Hepatocyte (in vitro differentiated cells): ENCODE measurements around the gene POU2F1. TPM values are rescaled to one million over a fixed set of nuclear protein-coding genes. Genes with fewer than 3 reads are reported as not detected.

Source experiments
- DNase-seq: peaks from one replicate; pipeline ENCODE4 v3.0.0-alpha.2; 2016; ENCODE audit warnings: low spot score
- H2AFZ ChIP-seq: fragments of 200-600 bp; sonication (generic); 2 replicates; pipeline ENCODE4 v1.6.0; 2016; ENCODE audit warnings: antibody characterized with exemption, mild to moderate bottlenecking
- H3K27ac ChIP-seq: fragments of 200-600 bp; sonication (generic); 2 replicates; pipeline ENCODE4 v1.5.1; 2016; ENCODE audit warnings: mild to moderate bottlenecking
- H3K27me3 ChIP-seq: fragments of 200-600 bp; sonication (generic); 2 replicates; pipeline ENCODE4 v1.6.1; 2016
- H3K36me3 ChIP-seq: fragments of 200-600 bp; sonication (generic); replicated peaks from 2 replicates; pipeline ENCODE4 v1.5.1; 2016; ENCODE audit warnings: low read depth; ENCODE audit not compliant: insufficient read depth
- H3K4me1 ChIP-seq: fragments of 200-600 bp; sonication (generic); 2 replicates; pipeline ENCODE4 v1.5.1; 2016; ENCODE audit warnings: mild to moderate bottlenecking, moderate library complexity; ENCODE audit not compliant: insufficient read depth
- H3K4me2 ChIP-seq: fragments of 200-600 bp; sonication (generic); 2 replicates; pipeline ENCODE4 v1.6.0; 2016
- H3K4me3 ChIP-seq: fragments of 200-600 bp; sonication (generic); 2 replicates; pipeline ENCODE4 v1.5.1; 2016; ENCODE audit warnings: mild to moderate bottlenecking
- H3K79me2 ChIP-seq: fragments of 200-600 bp; sonication (generic); 2 replicates; pipeline ENCODE4 v1.6.0; 2017; ENCODE audit warnings: mild to moderate bottlenecking
- H3K9me2 ChIP-seq: fragments of 200-600 bp; sonication (generic); replicated peaks from 2 replicates; pipeline ENCODE4 v1.6.0; 2017; ENCODE audit warnings: mild to moderate bottlenecking; ENCODE audit not compliant: insufficient read depth
- H3K9me3 ChIP-seq: fragments of 200-600 bp; sonication (generic); 2 replicates; pipeline ENCODE4 v1.5.1; 2016; ENCODE audit warnings: low read depth, mild to moderate bottlenecking
- H4K20me1 ChIP-seq: fragments of 200-600 bp; sonication (generic); 2 replicates; pipeline ENCODE4 v1.6.0; 2016; ENCODE audit warnings: mild to moderate bottlenecking; ENCODE audit not compliant: insufficient read depth, poor library complexity, severe bottlenecking
- EZH2 ChIP-seq: fragments of 200-600 bp; sonication (generic); IDR thresholded peaks from 2 replicates; pipeline ENCODE4 v1.6.1; 2016; ENCODE audit warnings: antibody characterized with exemption, mild to moderate bottlenecking, borderline replicate concordance
- EZH2phosphoT487 ChIP-seq: fragments of 200-600 bp; sonication (generic); IDR thresholded peaks from one replicate; pipeline ENCODE4 v1.6.1; 2018; ENCODE audit warnings: antibody characterized with exemption, mild to moderate bottlenecking, low read depth, moderate library complexity; ENCODE audit not compliant: unreplicated experiment, severe bottlenecking
- WGBS: methylation state at CpG from one replicate; pipeline ENCODE4 v1.1.6; 2016; ENCODE audit warnings: low lambda C conversion rate; ENCODE audit errors: missing lambda C conversion rate; 5-methylcytosine and 5-hydroxymethylcytosine counted together
- polyA plus RNA-seq: library from polyadenylated mRNA; unstranded; fragments of >200 nt; fragmentation: Nextera tagmentation; extraction: Ambion mirVana; gene quantifications from 2 replicates; pipeline ENCODE4 v1.2.1, GENCODE V29; 2016
- total RNA-seq: library from RNA; depleted of rRNA; stranded (reverse); fragments of >200 nt; gene quantifications from 2 replicates; pipeline ENCODE4 v1.2.3, GENCODE V29; 2014
- TF ChIP-seq, protein P1 (sequence below): fragments of 200-600 bp; sonication (generic); IDR thresholded peaks from 2 replicates; pipeline ENCODE4 v1.5.1; 2016; ENCODE audit warnings: antibody characterized with exemption, mild to moderate bottlenecking; ENCODE audit not compliant: poor library complexity

POU2F1 gene
- total and polyA plus RNA-seq, 2 experiments from 2014 or later, result 11.9 to 14.5 TPM

DNA sequence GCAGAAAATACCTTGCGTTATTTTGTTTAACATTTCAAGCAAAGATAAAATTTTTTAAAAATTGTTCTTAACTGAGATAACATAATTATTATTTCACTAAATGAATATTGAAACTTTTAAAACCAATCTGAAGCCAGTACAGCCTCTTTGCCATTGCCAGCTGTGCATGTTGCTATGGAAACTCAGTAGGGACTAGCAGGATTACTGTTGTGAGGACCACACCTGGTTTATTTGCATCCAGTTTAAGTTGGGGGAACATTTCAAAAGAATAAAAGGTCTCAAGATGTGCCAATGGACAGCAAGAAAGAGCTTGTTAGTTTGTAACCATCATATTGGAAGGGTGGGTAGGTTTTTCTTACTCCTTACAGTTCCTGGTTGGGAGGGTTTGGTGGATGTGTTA is 80.7 kb downstream of the POU2F1 start:
- no peak for TF ChIP-seq EZH2phosphoT487
- TF ChIP-seq EZH2, result no peak
- TF ChIP-seq, protein P1, sequence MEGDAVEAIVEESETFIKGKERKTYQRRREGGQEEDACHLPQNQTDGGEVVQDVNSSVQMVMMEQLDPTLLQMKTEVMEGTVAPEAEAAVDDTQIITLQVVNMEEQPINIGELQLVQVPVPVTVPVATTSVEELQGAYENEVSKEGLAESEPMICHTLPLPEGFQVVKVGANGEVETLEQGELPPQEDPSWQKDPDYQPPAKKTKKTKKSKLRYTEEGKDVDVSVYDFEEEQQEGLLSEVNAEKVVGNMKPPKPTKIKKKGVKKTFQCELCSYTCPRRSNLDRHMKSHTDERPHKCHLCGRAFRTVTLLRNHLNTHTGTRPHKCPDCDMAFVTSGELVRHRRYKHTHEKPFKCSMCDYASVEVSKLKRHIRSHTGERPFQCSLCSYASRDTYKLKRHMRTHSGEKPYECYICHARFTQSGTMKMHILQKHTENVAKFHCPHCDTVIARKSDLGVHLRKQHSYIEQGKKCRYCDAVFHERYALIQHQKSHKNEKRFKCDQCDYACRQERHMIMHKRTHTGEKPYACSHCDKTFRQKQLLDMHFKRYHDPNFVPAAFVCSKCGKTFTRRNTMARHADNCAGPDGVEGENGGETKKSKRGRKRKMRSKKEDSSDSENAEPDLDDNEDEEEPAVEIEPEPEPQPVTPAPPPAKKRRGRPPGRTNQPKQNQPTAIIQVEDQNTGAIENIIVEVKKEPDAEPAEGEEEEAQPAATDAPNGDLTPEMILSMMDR, result no peak
- no peaks in the 10 kb centered on the region for H3K36me3 ChIP-seq
- no peak overlapping the region for H3K4me2 ChIP-seq
- H3K79me2 ChIP-seq, result peaks cover 50% of the 10 kb centered on the region
- H4K20me1 ChIP-seq, result no peaks in the 10 kb centered on the region
- no peak overlapping the region for H3K4me3 ChIP-seq
- H3K27ac ChIP-seq, result no peak overlapping the region
- DNase-seq, result no peak
- WGBS, result 93% methylated on average over 1 of the region's 1 CpG
- no peaks in the 10 kb centered on the region for H3K9me3 ChIP-seq
- no peak overlapping the region for H2AFZ ChIP-seq
- peaks cover 10% of the 10 kb centered on the region for H3K4me1 ChIP-seq
- no peaks in the 10 kb centered on the region for H3K27me3 ChIP-seq
- no peaks in the 10 kb centered on the region for H3K9me2 ChIP-seq

DNA sequence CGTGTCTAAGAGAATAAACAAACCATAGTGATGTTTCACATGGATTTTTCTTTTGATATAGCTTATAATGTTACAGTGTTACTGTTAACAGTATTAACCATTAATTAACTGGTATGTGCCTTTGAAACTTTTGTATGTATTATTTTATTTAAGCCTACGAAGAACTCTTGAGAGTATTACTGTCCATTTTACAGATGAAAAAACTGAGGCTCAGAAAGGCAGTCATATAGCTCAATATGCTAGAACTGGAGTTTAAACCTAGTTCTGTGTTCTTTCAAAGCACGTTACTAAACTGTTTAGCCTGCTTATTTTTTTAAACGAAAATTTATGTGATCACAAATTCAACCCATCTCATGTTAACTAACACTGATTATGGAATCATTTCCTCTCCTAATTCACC is 83.5 kb downstream of the POU2F1 start:
- TF ChIP-seq, protein P1, result no peak
- TF ChIP-seq EZH2phosphoT487 (no peak), EZH2 (no peak)
- peaks cover 52% of the 10 kb centered on the region for H3K79me2 ChIP-seq

DNA sequence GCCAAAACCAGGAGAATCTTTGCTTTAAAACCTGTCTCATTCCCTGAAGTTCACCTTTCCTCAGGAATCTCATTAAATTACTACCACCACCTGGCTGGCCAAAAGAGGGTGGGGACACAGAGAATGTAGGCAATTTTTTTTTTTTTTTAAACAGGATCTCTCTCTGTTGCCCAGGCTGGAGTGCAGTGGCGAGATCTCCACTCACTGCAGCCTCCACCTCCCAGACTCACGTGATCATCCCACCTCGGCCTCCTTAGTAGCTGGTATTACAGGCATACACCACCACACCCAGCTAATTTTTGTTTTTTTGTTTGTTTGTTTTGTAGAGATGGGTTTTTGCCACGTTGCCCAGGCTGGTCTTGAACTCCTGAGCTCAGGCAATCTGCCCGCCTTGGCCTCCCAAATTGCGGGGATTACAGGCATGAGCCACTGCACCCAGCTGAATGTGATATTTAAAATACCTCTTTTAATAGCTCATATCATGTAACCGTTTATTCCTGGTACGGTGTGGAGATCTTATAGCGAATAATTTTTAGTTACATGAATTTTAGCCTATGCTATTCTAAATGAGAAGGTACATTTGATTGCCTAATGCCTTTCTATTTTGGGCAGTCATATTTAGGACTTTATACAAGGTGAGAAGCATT is 84.5 kb downstream of the POU2F1 start:
- Histone ChIP-seq H3K27ac (no peak overlapping the region), H3K9me2 (no peaks in the 10 kb centered on the region), H3K36me3 (no peaks in the 10 kb centered on the region), H3K4me2 (no peak overlapping the region), H4K20me1 (no peaks in the 10 kb centered on the region), H3K4me3 (no peak overlapping the region), H3K9me3 (no peaks in the 10 kb centered on the region), H3K27me3 (no peaks in the 10 kb centered on the region), H3K79me2 (peaks cover 46% of the 10 kb centered on the region), H2AFZ (no peak overlapping the region), H3K4me1 (no peaks in the 10 kb centered on the region)
- TF ChIP-seq, protein P1, result no peak
- no peak for TF ChIP-seq EZH2
- TF ChIP-seq EZH2phosphoT487, result no peak
- DNase-seq, result no peak
- WGBS, result 92% methylated on average over 9 of the region's 9 CpGs

More for the DNA sequence above, 83.5 kb downstream of the POU2F1 start:
- WGBS, result 98% methylated on average over 4 of the region's 4 CpGs
- DNase-seq, result no peak
- Histone ChIP-seq H3K4me2 (no peak overlapping the region), H3K27ac (no peak overlapping the region), H3K9me2 (no peaks in the 10 kb centered on the region), H2AFZ (no peak overlapping the region), H3K4me3 (no peak overlapping the region), H3K36me3 (no peaks in the 10 kb centered on the region), H3K9me3 (no peaks in the 10 kb centered on the region), H3K4me1 (no peaks in the 10 kb centered on the region), H3K27me3 (no peaks in the 10 kb centered on the region), H4K20me1 (no peaks in the 10 kb centered on the region)
